GM23338 (cell line): Measurements from ENCODE around the gene CHCHD6.

Experiments
- CREB1 ChIP-seq: fragments of 250-450 bp; sonication (Bioruptor Pico); IDR thresholded peaks from 2 replicates; pipeline ENCODE4 v1.5.0; 2020; ENCODE audit warnings: low read depth, mild to moderate bottlenecking, moderate library complexity
- EZH2 ChIP-seq: fragments of 200-600 bp; sonication (generic); IDR thresholded peaks from one replicate; pipeline ENCODE4 v1.8.0; 2017; ENCODE audit warnings: antibody characterized with exemption, mild to moderate bottlenecking, low read depth; ENCODE audit not compliant: unreplicated experiment
- EZH2phosphoT487 ChIP-seq: fragments of 200-600 bp; sonication (generic); IDR thresholded peaks from one replicate; pipeline ENCODE4 v1.8.1; 2018; ENCODE audit warnings: antibody characterized with exemption; ENCODE audit not compliant: unreplicated experiment
- JUNB ChIP-seq: IDR thresholded peaks from one replicate; pipeline ENCODE4 v1.6.1; 2016; ENCODE audit warnings: antibody characterized with exemption; ENCODE audit not compliant: unreplicated experiment
- NANOG ChIP-seq: IDR thresholded peaks from 2 replicates; pipeline ENCODE4 v1.6.1; 2016; ENCODE audit warnings: antibody characterized with exemption, borderline replicate concordance
- POLR2AphosphoS5 ChIP-seq: IDR thresholded peaks from 2 replicates; pipeline ENCODE4 v1.6.1; 2016; ENCODE audit warnings: antibody characterized with exemption, low read depth
- STAT1 ChIP-seq: IDR thresholded peaks from one replicate; pipeline ENCODE4 v1.6.1; 2016; ENCODE audit warnings: antibody characterized with exemption; ENCODE audit not compliant: unreplicated experiment
- TF ChIP-seq, protein P1 (sequence below), 2 experiments: fragments of 200-600 bp in 1 of 2; sonication (generic) in 1 of 2; conservative IDR thresholded peaks; 2 replicates each; pipeline versions ENCODE4 v1.5.1 to v1.6.1; 2016 to 2017; ENCODE audit warnings: antibody characterized with exemption in 2 of 2, low read depth in 2 of 2, mild to moderate bottlenecking in 2 of 2, moderate library complexity in 1 of 2
- TF ChIP-seq, protein P2 (sequence below): IDR thresholded peaks from 2 replicates; pipeline ENCODE4 v1.6.1; 2016; ENCODE audit warnings: antibody characterized with exemption
- TF ChIP-seq, protein P3 (sequence below): IDR thresholded peaks from one replicate; pipeline ENCODE4 v1.6.1; 2018; ENCODE audit warnings: antibody characterized with exemption; ENCODE audit not compliant: unreplicated experiment

DNA sequence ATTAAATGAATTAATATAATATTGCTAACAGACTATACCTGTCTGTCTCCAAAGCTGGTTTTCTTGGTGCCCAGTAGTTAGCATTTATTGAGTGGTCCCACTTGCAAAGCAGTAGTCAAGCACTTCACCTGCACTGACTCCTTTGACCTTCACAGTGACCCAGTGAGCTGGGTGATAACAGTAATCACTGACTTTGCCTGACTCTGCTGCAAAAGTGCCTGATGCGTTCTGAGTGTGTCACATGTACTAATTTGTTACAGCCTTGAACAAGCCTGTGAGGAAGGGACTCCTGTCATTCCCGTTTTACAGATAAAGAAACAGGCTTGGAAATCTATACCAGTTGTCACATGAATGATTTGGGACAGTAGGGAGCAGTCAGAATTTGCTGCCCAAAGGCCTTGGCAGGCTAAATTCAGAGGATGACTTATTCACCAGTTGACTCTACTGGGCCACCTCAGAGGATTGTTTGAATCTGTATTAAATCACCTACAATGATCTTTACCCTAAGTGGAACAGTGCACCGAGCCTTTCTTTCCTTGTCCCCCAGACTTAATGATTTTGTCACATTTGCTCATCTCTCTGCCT is 162.2 kb downstream of the CHCHD6 start:
- TF ChIP-seq, protein P1, sequence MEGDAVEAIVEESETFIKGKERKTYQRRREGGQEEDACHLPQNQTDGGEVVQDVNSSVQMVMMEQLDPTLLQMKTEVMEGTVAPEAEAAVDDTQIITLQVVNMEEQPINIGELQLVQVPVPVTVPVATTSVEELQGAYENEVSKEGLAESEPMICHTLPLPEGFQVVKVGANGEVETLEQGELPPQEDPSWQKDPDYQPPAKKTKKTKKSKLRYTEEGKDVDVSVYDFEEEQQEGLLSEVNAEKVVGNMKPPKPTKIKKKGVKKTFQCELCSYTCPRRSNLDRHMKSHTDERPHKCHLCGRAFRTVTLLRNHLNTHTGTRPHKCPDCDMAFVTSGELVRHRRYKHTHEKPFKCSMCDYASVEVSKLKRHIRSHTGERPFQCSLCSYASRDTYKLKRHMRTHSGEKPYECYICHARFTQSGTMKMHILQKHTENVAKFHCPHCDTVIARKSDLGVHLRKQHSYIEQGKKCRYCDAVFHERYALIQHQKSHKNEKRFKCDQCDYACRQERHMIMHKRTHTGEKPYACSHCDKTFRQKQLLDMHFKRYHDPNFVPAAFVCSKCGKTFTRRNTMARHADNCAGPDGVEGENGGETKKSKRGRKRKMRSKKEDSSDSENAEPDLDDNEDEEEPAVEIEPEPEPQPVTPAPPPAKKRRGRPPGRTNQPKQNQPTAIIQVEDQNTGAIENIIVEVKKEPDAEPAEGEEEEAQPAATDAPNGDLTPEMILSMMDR (conservative IDR thresholded peaks at IDR 0.05; ENCODE audit: low read depth in 2 of 2): no peak
- TF ChIP-seq POLR2AphosphoS5 (no peak), EZH2phosphoT487 (no peak), EZH2 (no peak), CREB1 (CRISPR knock-in tag) (no peak), NANOG (no peak), JUNB (no peak), STAT1 (no peak)
- TF ChIP-seq, protein P2, sequence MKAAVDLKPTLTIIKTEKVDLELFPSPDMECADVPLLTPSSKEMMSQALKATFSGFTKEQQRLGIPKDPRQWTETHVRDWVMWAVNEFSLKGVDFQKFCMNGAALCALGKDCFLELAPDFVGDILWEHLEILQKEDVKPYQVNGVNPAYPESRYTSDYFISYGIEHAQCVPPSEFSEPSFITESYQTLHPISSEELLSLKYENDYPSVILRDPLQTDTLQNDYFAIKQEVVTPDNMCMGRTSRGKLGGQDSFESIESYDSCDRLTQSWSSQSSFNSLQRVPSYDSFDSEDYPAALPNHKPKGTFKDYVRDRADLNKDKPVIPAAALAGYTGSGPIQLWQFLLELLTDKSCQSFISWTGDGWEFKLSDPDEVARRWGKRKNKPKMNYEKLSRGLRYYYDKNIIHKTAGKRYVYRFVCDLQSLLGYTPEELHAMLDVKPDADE: no peak
- TF ChIP-seq, protein P3, sequence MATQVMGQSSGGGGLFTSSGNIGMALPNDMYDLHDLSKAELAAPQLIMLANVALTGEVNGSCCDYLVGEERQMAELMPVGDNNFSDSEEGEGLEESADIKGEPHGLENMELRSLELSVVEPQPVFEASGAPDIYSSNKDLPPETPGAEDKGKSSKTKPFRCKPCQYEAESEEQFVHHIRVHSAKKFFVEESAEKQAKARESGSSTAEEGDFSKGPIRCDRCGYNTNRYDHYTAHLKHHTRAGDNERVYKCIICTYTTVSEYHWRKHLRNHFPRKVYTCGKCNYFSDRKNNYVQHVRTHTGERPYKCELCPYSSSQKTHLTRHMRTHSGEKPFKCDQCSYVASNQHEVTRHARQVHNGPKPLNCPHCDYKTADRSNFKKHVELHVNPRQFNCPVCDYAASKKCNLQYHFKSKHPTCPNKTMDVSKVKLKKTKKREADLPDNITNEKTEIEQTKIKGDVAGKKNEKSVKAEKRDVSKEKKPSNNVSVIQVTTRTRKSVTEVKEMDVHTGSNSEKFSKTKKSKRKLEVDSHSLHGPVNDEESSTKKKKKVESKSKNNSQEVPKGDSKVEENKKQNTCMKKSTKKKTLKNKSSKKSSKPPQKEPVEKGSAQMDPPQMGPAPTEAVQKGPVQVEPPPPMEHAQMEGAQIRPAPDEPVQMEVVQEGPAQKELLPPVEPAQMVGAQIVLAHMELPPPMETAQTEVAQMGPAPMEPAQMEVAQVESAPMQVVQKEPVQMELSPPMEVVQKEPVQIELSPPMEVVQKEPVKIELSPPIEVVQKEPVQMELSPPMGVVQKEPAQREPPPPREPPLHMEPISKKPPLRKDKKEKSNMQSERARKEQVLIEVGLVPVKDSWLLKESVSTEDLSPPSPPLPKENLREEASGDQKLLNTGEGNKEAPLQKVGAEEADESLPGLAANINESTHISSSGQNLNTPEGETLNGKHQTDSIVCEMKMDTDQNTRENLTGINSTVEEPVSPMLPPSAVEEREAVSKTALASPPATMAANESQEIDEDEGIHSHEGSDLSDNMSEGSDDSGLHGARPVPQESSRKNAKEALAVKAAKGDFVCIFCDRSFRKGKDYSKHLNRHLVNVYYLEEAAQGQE: no peak
